EH (cell line): Measurements from ENCODE around the gene OCLN.
"Not testable (repeated sequence)": the region's sequence is repeated elsewhere in the genome, so short reads cannot be mapped to it uniquely, and the experiment has no call there.

Source experiments
- DNase-seq: peaks from one replicate; pipeline ENCODE4 v3.0.0-alpha.2; 2015; ENCODE audit warnings: low read depth

The OCLN gene

DNA sequence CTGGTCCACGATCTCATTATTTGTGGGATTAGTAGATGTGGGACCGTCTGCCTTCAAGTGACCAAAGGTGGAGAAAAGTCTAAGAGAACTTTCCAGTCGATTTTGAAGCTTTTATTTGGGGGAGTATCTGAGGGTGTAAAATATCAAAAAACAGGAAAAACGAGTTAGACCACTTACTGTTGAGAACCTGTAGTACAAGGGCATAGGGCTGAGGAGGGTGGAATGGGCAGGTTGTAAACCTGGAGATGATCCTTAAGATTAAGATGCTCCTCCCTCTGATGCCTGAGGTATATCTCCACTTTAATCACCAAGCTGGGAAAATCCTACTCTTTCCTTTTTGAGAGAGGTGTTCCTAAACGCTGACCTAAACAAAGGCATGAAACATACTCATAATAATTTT lies 35.4 kb downstream of the OCLN start:
- DNase-seq: no peak

DNA sequence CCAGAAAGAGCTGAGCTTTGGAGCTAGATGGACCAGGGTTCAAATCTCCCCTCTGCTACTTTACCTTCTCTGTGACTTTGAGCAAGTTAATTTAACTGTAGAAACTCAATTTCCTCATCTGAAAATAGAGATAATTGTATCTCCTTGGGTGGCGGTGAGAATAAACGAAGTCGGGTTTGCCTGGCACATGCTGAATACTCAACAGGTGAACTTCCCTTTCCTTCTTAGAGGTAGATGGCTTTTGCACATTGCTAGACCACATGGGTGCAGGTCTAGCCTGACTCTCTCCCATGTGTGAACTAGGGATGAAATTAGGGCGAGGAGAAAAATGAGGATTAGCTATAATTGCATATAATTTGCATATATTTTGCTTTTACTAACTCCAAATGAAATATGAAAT lies 36.0 kb downstream of the OCLN start:
- DNase-seq: no peak

DNA sequence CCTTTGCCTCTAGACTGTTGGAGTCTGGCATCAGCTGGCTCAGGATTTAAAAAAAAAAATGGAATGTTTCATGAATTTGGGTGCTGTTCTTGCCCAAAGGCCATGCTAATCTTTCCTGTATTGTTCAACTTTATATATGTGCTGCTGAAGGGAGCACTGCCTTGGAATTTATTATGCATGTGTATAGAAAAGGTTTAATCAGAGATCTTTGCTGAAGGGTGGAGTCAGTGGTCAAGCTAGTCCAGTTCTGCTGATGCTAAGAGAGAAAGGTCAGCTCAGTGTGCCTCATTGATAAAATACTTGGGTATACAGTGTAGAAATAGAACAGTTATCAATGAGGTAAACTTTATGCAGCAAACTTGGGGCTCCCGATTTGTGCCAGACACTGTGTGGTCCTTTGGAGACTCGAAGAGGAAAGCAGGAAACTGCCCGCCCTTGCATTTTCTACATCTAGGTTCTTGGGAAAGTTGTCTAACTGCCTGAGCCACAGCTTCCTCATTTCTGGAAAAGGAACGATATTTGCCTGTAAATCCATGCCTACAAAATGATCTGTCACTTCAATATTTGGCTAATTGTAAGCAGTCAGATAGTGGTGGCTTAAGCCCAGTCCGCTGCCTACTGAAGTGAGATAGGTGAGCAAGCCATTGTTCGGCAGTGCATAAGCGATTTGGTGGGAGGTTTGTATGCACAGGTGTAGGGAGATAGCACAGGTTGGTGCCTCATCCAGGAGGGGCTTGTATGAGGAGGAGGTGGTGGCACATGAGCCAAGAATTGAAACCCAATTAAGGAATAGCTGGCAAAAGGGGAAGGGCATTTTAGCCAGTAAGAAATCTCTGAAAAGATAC lies 38.2 kb downstream of the OCLN start:
- DNase-seq: no peak

DNA sequence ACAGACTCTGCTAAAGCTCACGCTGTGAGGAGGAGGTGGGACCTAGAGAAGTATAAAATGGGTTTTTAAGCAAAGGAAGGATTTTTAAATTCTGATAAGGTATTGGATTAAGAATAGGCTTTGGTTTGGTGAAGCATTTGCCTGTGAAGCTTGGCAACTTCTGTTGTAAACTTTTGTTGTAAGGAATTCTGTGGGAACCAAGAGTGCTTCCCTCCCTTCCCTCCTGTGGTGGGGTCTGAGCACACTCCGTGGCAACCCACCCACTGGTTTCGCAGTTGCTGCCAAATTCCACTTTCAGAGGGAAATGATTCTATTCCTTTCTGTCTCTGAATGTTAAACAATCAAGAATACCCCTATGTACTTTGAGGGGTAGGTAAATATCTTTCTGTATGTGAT lies 38.8 kb downstream of the OCLN start:
- no peak for DNase-seq

DNA sequence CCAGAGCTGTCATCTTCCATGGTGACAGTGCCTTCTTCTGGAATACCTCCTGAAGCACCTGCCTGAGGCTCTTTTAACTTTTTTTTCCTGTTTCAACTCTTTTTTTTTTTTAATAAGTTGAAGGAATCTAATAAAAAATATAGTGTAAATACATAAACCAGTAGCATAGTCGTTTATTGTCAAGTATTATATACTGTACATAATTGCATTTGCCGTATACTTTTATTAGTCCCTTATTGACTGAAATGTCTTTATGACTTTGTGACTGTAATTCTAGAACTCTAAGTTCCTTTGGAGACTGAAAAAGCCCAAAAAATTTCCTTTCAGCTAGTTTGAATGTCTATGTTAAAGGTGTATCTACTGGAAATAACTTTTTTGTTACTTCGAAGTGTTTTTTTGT lies 45.3 kb downstream of the OCLN start:
- DNase-seq: not testable (repeated sequence)

DNA sequence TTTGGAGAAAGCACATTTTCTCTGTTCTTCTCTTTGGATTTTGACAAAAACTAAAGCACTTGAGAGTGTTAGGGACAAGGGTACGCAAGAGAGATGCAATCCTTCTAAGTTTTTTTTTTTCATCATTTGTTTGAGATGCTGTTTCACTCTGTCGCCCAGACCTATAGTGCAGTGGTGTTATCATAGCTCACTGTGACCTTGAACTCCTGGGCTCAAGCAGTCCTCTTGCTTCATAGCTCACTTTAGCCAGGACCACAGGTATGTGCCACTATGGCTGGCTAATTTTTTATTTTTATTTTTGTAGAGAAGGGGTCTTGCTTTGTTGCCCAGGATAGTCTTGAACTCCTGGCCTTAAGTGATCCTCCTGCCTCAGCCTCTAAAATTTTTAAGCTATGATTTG lies 46.1 kb downstream of the OCLN start:
- not testable (repeated sequence) for DNase-seq

DNA sequence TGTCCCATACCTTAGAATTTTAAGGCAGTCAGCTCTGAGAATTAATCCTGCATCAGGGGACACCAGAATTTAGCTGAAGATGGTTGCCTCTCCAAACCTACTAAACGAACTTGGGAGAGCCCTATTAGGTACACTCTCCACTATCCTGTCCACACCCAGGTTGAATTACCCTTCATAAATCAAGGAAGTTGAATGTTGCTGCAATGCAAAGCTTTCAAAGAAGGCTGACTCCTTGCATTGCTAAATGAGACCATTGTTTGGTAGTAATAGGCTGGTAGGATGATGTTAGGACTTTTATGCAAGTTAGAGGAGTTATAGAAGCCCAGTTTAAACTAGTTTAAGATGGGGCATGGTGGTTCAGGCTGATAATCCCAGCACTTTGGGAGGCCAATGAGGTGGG lies 48.8 kb downstream of the OCLN start:
- DNase-seq: not testable (repeated sequence)

DNA sequence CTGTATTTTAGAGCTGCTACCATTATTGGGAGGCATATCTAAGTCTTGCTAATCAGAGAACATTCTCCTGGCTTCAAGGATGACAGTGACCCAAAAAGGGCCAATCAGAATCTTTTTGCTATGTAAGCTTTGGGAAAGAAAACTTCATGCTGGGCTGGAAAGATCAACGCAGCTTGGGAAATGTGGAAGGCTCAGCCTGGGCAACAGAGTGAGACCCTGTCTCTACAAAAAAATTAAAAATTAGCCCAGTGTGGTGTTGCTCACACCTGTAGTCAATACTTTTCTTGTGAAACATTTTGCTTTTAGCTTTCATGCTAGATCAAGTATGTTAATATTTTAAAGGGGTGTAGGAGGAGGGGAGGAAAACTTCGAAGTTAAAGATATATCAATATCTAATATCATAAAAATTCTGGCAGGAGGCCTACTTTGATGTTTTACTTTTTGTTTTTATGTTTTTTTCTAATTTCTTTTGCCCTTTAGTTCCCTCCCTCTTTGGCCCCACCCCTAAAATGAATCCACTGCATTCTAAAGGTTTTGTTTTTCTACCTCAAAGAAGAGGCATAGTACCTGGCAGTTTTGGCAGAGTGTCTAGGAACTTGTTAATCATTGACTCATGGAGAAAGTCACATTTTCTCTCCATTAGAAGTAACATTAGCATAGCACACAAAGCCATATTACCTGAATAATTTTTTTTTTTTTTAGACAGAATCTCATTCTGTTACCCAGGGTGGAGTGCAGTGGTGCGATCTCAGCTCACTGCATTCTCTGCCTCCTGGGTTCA lies 50.4 kb downstream of the OCLN start:
- not testable (repeated sequence) for DNase-seq

DNA sequence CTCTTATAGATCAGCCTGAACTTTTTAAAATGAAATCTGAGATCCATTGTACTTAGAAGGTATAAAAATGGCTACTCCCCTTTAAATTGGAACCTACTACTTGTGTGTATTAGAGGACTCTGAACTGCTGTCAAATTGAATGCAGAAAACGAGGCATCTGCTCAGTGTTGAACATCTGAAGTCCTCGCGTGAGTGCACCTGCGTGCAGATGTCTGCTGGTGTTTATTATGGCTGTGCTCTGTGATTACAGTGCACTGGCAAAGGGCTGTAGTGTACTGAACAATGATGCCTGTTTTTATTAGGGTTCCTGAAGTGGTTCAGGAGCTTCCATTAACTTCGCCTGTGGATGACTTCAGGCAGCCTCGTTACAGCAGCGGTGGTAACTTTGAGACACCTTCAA lies 52.0 kb downstream of the OCLN start:
- DNase-seq: not testable (repeated sequence)

DNA sequence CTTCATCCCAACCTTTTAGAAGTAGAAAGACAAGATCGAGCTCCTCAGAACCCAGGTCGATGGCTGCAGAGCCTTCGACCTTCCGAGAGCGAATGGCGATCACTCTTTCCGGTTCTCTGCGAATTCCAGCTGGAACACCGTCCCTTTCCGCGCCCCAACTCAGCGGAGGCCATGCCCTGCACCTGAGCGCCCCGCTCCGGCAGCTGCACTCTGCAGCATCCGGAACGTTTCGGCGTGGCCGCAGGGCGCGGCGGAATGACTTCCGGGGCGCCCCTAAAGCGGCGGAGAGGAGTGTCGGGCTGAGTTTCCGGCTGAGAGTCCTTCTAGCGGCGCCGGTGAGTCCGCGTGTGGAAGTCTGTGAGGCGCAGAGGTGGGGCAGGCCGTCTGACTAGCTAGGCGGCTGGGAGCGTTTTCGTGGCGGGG lies 67.3 kb downstream of the OCLN start, which contains the start of gene GTF2H2C:
GTF2H2C (plus strand) TSS at position 284 of the 423 bp plus-strand sequence. CDS start 4,942 bp downstream, outside the sequence.
- DNase-seq: peak; percentile 78

DNA sequence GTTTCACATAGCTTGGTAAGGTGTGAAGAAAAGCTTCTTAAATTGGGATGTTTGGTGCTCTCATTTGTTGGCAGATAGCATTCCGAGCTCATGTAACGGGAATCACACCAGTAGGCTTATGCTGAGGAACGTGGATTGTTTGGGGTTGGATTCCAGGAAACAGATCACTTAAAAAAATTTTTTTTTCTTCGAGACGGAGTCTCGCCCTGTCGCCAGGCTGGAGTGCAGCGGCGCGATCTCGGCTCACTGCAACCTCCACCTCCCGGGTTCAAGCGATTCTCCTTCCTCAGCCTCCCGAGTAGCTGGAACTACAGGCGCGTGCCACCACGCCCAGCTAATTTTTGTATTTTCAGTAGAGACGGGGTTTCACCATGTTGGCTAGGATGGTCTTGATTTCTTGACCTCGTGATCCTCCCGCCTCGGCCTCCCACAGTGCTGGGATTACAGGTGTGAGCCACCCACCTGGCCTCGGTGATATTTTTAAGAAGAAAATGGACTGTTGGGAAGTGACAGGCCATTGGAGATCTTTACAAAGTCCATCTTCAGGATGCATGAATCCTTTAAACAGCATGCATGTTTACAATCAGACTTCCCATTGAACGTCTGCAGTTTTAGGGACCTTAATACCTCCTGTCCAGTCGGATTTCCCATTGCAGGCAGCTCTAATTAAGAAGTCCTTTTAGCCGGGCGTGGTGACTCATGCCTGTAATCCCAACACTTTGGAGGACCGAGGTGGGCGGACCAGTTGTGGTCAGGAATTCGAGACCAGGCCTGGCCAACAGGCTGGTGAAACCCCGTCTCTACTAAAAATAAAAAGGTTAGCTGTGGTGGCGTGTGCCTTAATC lies 68.2 kb downstream of the OCLN start:
- not testable (repeated sequence) for DNase-seq

DNA sequence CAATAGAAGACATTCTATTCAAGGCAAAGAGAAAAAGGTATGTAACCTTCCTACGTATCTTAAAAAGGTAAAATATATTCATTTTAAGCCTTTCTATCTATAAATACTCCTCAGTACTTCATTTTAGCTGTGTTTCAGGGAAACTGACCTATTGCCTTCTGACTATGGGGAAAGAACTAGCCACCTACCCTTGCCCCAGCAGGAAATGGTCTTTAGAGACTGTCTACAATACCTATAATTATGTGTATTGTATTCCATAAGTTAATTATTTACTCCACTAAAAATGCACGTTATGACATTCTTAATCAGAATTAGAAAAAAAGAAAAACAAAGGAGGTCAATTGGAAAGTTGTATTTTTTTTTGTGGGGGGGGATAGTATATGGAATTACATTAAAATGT lies 73.6 kb downstream of the OCLN start:
- not testable (repeated sequence) for DNase-seq

DNA sequence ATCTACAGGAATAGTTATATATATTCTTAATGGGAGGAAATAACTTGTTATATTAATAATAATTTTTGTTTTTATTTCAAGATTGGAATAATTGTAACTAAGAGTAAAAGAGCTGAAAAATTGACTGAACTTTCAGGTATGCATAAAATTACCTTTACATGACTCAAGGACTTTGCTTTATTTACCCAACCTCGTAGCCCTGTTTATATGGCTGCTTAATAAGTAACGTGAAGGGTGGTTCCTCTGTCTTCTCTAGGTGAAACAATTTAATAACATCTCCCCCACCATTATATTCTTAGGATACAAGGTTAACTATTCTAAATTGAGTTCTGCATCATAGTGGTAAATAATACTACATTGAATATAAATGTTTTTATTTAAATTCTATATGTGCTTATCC lies 75.5 kb downstream of the OCLN start:
- not testable (repeated sequence) for DNase-seq

DNA sequence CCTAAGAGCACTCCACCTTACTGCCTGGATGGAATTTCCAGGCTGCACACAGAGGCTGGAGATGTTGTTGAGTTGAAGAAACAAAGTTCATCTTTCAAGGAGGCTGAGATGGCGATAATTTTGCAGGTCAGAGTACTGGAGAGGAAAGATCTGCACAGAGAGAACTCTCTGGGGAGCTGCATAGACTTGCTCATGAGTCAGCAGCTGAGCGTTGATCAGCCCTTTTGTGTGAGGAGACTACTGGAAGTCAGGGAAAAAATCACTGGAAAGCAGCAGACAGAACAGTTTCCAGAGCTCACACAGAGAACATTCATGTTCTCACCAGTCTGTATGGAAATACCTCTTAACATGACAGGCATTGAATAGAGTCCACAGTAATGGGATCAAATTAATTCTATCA lies 90.8 kb downstream of the OCLN start:
- not testable (repeated sequence) for DNase-seq

DNA sequence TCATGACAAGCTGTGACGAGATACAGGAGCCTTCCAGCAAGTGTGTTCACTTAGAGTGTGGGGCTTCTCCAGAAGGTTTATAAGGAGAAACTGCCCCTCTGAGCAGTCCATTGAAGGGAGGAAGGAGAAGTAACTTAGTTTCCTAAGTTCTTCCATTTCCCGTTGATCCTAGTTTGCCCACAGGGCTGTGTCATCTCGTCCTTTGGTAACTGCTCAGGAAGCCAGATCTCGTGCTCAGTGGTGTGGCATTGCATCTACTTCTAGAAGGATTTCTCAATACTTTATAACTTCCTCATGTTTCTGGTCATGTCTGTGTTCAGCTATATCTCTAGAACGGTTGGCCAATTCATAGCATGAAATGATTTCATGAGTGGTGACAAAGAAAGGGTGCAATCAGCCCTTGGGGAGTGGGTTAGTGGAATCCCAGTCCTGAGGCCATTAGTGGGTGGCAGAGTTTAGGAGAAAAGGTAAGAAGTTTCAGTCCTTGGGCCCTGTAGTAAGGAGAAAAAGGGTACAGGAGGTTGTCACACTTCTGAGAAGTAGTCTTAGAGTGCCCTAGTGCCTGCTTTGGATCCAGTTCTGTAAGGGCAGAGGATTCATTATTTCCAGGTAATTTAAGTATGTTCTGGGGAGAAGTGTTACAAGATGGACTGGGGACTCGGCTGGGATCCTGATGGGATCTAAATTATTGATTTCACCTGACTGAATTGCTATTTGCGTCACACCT lies 103.7 kb downstream of the OCLN start:
- not testable (repeated sequence) for DNase-seq

DNA sequence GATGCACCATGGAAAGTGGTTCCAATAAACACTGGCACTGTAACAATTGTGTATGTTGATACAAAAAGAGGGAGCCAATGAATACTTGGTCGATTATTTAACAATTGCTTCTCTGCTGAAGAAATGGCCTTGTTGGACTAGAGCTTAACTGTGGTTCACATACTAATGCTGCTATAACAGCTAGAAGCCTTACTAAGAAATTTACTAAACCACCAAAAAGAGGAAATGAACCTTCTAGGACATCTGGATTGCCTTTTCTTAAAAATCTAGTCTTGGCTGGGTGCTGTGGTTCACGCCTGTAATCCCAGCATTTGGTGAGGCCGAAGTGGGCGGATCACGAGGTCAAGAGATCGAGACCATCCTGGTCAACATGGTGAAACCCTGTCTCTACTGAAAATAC lies 109.4 kb downstream of the OCLN start:
- DNase-seq: not testable (repeated sequence)

DNA sequence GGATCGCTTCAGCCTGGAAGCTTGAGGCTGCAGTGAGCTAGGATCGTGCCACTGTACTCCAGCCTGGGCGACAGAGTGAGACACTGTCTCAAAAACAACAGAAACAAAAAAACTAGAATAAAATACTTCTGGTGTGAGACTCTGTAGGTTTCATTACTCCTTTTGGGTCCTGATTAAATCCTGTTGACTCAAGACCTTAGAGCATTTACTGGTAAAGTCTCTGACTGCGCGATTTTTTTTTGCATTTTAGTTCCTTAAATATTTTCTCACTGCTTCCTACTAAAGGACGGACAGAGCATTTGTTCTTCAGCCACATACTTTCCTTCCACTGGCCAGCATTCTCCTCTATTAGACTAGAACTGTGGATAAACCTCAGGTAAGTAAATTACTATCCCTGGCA lies 114.2 kb downstream of the OCLN start:
- DNase-seq: not testable (repeated sequence)
